NCI-H146 treated with DMSO at 0.1 percent for 48 hours (cell line): ENCODE measurements around the gene PITRM1.

Experiments
- DNase-seq: peaks from one replicate; lab custom pipeline; 2025; ENCODE audit not compliant: unreplicated experiment; lab: John Stamatoyannopoulos, UW

The PITRM1 gene

GRCh38 chr10:3140280-3140679 is 32.3 kb downstream of the PITRM1 start:
- DNase-seq = no peak

- no peak for DNase-seq
Measured at GRCh38 chr10:3139216-3139910, 33.2 kb downstream of the PITRM1 start.

GRCh38 chr10:3137958-3138726 is 34.4 kb downstream of the PITRM1 start:
- no peak for DNase-seq

GRCh38 chr10:3136763-3137611 is 35.6 kb downstream of the PITRM1 start:
- DNase-seq = no peak

- no peak for DNase-seq
Measured at GRCh38 chr10:3136336-3136735, 36.2 kb downstream of the PITRM1 start.

- DNase-seq = no peak
Measured at GRCh38 chr10:3135006-3135405, 37.6 kb downstream of the PITRM1 start.

GRCh38 chr10:3133948-3134347 is 38.6 kb downstream of the PITRM1 start:
- DNase-seq = no peak

GRCh38 chr10:3132036-3133025 is 40.3 kb downstream of the PITRM1 start:
- no peak for DNase-seq

- DNase-seq = peak; percentile 45
Measured at GRCh38 chr10:3131098-3131497, 41.5 kb downstream of the PITRM1 start.

GRCh38 chr10:3129581-3130340 is 42.8 kb downstream of the PITRM1 start:
- no peak for DNase-seq

- no peak for DNase-seq
Measured at GRCh38 chr10:3128379-3129130, 44.0 kb downstream of the PITRM1 start.

- DNase-seq = no peak
Measured at GRCh38 chr10:3127921-3128320, 44.7 kb downstream of the PITRM1 start.

- DNase-seq = peak; percentile 93
Measured at GRCh38 chr10:3126741-3127346, 45.7 kb downstream of the PITRM1 start.

GRCh38 chr10:3126249-3126648 is 46.3 kb downstream of the PITRM1 start:
- DNase-seq = no peak

GRCh38 chr10:3125527-3126170 is 46.9 kb downstream of the PITRM1 start:
- no peak for DNase-seq

- DNase-seq = no peak
Measured at GRCh38 chr10:3124412-3125175, 48.0 kb downstream of the PITRM1 start.
